ENCODE results near the gene MMP13. TPM values are rescaled to one million over a fixed set of nuclear protein-coding genes. Genes with fewer than 3 reads are reported as not detected.

The MMP13 gene
- total and polyA plus RNA-seq, 2 donors (not counting 1 experiment from before 2014, with no cell fraction given) = not detected

DNA sequence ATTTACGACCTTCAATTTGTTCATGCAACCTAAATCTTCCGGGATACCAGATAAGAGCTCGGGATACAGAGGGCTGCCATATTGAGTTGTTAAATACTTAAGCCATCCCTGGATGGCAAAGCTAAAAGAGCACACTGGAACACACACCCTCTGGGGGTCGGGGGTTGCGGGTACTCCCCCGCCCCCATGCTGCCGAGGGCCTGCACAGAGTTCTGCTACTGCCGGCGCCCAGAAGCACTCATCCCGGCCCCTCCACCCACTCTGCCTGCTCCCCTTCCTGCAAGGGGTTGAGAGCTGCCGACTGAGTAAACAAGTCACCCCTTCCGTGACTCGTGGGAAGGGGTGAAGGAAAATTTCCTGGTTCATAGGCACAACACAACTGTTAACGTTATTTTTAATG, 9.3 kb upstream of the MMP13 start:
- no peak overlapping the region for H3K27ac Mint-ChIP-seq
- no peaks in the 10 kb centered on the region for H3K27me3 ChIP-seq (replicated peaks in 1 of 4; ENCODE audit: control extremely low read depth in 1 of 4, control insufficient read depth in 3 of 4, insufficient read depth in 4 of 4, low read length in 3 of 4)
- no peaks in the 10 kb centered on the region for H4K20me1 ChIP-seq (ENCODE audit: control insufficient read depth, insufficient read depth, low read length, poor library complexity, severe bottlenecking)
- no peak for ATAC-seq (ENCODE audit: low read depth)
- peaks cover 8% of the 10 kb centered on the region for H3K27me3 Mint-ChIP-seq
- WGBS (ENCODE audit: insufficient coverage) = 91% methylated on average over 7 of the region's 14 CpGs
- TF ChIP-seq, protein P1, sequence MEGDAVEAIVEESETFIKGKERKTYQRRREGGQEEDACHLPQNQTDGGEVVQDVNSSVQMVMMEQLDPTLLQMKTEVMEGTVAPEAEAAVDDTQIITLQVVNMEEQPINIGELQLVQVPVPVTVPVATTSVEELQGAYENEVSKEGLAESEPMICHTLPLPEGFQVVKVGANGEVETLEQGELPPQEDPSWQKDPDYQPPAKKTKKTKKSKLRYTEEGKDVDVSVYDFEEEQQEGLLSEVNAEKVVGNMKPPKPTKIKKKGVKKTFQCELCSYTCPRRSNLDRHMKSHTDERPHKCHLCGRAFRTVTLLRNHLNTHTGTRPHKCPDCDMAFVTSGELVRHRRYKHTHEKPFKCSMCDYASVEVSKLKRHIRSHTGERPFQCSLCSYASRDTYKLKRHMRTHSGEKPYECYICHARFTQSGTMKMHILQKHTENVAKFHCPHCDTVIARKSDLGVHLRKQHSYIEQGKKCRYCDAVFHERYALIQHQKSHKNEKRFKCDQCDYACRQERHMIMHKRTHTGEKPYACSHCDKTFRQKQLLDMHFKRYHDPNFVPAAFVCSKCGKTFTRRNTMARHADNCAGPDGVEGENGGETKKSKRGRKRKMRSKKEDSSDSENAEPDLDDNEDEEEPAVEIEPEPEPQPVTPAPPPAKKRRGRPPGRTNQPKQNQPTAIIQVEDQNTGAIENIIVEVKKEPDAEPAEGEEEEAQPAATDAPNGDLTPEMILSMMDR (IDR thresholded peaks at IDR 0.05) = no peak
- no peak for TF ChIP-seq EZH2 (IDR thresholded peaks at IDR 0.05; ENCODE audit: borderline replicate concordance, insufficient read depth, low read depth, low read length, poor library complexity, severe bottlenecking)
- ChIA-PET POLR2A (no interaction called here), CTCF (no interaction called here)
- H2AFZ ChIP-seq (ENCODE audit: insufficient read depth, low read depth, low read length, poor library complexity, severe bottlenecking) = no peak overlapping the region
- no peaks in the 10 kb centered on the region for H3K4me1 ChIP-seq (ENCODE audit: control insufficient read depth in 2 of 2, insufficient read depth in 2 of 2, low read length in 2 of 2)
- DNase-seq = no peak
- H3K4me3 ChIP-seq (ENCODE audit: control extremely low read depth in 1 of 5, extremely low read depth in 1 of 5, insufficient read depth in 1 of 5, low read depth in 2 of 5, low read length in 4 of 5) = no peak overlapping the region
- no peak overlapping the region for H3K4me3 Mint-ChIP-seq
- no peaks in the 10 kb centered on the region for H3K4me1 Mint-ChIP-seq
- H3K9ac ChIP-seq (ENCODE audit: low read length) = no peak overlapping the region
- intact Hi-C loops (cut with micrococcal nuclease) = no loop called here
- H3K79me2 ChIP-seq (ENCODE audit: control insufficient read depth, insufficient read depth, low read length) = no peaks in the 10 kb centered on the region
- no peak overlapping the region for H3K4me2 ChIP-seq (replicated peaks; ENCODE audit: low read depth, low read length, poor library complexity, severe bottlenecking)
- no peak overlapping the region for H3K27ac ChIP-seq (ENCODE audit: low read length in 2 of 2)
- H3K36me3 ChIP-seq (replicated peaks in 1 of 2; ENCODE audit: control extremely low read depth in 1 of 2, control insufficient read depth in 1 of 2, extremely low read depth in 1 of 2, insufficient read depth in 2 of 2, low read length in 1 of 2) = no peaks in the 10 kb centered on the region
- H3K9me3 ChIP-seq (ENCODE audit: control extremely low read depth in 1 of 3, control insufficient read depth in 2 of 3, insufficient read depth in 1 of 3, low read length in 2 of 3) = no peaks in the 10 kb centered on the region
- H3K9me3 Mint-ChIP-seq (ENCODE audit: insufficient read depth) = no peaks in the 10 kb centered on the region

DNA sequence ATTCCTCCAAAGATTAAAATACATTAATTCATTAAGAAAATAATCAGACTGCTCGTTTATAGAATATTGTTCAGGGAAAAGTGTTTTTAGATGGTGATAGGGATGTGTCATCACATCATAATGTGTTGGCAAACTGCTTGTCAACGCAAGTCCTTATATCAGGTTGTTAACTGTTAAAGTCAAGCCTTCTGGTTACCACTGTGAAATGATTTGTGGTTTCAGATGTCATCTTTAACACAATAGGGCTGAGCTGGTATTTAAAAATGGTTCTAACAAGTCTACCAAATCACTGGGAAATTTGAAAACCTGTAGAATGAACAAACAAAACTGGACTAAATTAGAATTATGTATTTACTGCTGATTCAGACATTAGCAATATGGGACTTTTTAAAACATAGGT, 2.4 kb upstream of the MMP13 start:
- Mint-ChIP-seq H3K27ac (no peak overlapping the region), H3K9me3 (ENCODE audit: insufficient read depth) (no peaks in the 10 kb centered on the region), H3K27me3 (peaks cover 22% of the 10 kb centered on the region), H3K4me1 (no peaks in the 10 kb centered on the region), H3K4me3 (no peak overlapping the region)
- Histone ChIP-seq H3K36me3 (replicated peaks in 1 of 2; ENCODE audit: control extremely low read depth in 1 of 2, control insufficient read depth in 1 of 2, extremely low read depth in 1 of 2, insufficient read depth in 2 of 2, low read length in 1 of 2) (no peaks in the 10 kb centered on the region), H4K20me1 (ENCODE audit: control insufficient read depth, insufficient read depth, low read length, poor library complexity, severe bottlenecking) (no peaks in the 10 kb centered on the region), H2AFZ (ENCODE audit: insufficient read depth, low read depth, low read length, poor library complexity, severe bottlenecking) (no peak overlapping the region), H3K4me3 (ENCODE audit: control extremely low read depth in 1 of 5, extremely low read depth in 1 of 5, insufficient read depth in 1 of 5, low read depth in 2 of 5, low read length in 4 of 5) (no peak overlapping the region), H3K4me1 (ENCODE audit: control insufficient read depth in 2 of 2, insufficient read depth in 2 of 2, low read length in 2 of 2) (no peaks in the 10 kb centered on the region), H3K79me2 (ENCODE audit: control insufficient read depth, insufficient read depth, low read length) (no peaks in the 10 kb centered on the region), H3K27me3 (replicated peaks in 1 of 4; ENCODE audit: control extremely low read depth in 1 of 4, control insufficient read depth in 3 of 4, insufficient read depth in 4 of 4, low read length in 3 of 4) (no peaks in the 10 kb centered on the region), H3K9me3 (ENCODE audit: control extremely low read depth in 1 of 3, control insufficient read depth in 2 of 3, insufficient read depth in 1 of 3, low read length in 2 of 3) (no peaks in the 10 kb centered on the region), H3K9ac (ENCODE audit: low read length) (no peak overlapping the region), H3K4me2 (replicated peaks; ENCODE audit: low read depth, low read length, poor library complexity, severe bottlenecking) (no peak overlapping the region), H3K27ac (ENCODE audit: low read length in 2 of 2) (no peak overlapping the region)
- ChIA-PET CTCF (no interaction called here), POLR2A (no interaction called here)
- intact Hi-C loops (cut with micrococcal nuclease) = no loop called here
- TF ChIP-seq, protein P1 (IDR thresholded peaks at IDR 0.05) = no peak
- no peak for TF ChIP-seq EZH2 (IDR thresholded peaks at IDR 0.05; ENCODE audit: borderline replicate concordance, insufficient read depth, low read depth, low read length, poor library complexity, severe bottlenecking)
- no peak for ATAC-seq (ENCODE audit: low read depth)
- WGBS (ENCODE audit: insufficient coverage) = no CpG with 5 or more reads among the region's 2 CpGs
- no peak for DNase-seq

Measured in B cell (primary cell).